Brain microvascular endothelial cell (primary cell): ENCODE data around the gene KCNJ12.

ENCODE experiments used
- DNase-seq: peaks from one replicate; pipeline ENCODE4 v3.0.0-alpha.2; 2020
- H3K27ac ChIP-seq: fragments of 250-450 bp; sonication (Bioruptor Pico); 2 replicates; pipeline ENCODE4 v1.5.1; 2020; ENCODE audit warnings: mild to moderate bottlenecking, moderate library complexity
- H3K27me3 ChIP-seq: fragments of 250-450 bp; sonication (Bioruptor Pico); replicated peaks from 2 replicates; pipeline ENCODE4 v1.5.1; 2020; ENCODE audit warnings: mild to moderate bottlenecking
- H3K36me3 ChIP-seq: fragments of 250-450 bp; sonication (Bioruptor Pico); replicated peaks from 2 replicates; pipeline ENCODE4 v1.5.1; 2020; ENCODE audit warnings: mild to moderate bottlenecking
- H3K4me3 ChIP-seq: 2 replicates; pipeline ENCODE4 v1.5.1; 2011; ENCODE audit warnings: low read depth, mild to moderate bottlenecking, control low read depth, low read length, moderate library complexity
- in situ Hi-C: cut with HindIII; loops from 2 replicates; pipeline ENCODE4 v1.10.0; 2017; ENCODE audit warnings: low sequenced_read_pairs, low pct_ligation_motif_present
- TF ChIP-seq, protein P1 (sequence below): IDR thresholded peaks from 2 replicates; pipeline ENCODE4 v1.5.1; 2011; ENCODE audit warnings: low read depth, mild to moderate bottlenecking, moderate library complexity, low read length, control low read depth, inconsistent platforms; ENCODE audit errors: missing control alignments

Gene KCNJ12

DNA sequence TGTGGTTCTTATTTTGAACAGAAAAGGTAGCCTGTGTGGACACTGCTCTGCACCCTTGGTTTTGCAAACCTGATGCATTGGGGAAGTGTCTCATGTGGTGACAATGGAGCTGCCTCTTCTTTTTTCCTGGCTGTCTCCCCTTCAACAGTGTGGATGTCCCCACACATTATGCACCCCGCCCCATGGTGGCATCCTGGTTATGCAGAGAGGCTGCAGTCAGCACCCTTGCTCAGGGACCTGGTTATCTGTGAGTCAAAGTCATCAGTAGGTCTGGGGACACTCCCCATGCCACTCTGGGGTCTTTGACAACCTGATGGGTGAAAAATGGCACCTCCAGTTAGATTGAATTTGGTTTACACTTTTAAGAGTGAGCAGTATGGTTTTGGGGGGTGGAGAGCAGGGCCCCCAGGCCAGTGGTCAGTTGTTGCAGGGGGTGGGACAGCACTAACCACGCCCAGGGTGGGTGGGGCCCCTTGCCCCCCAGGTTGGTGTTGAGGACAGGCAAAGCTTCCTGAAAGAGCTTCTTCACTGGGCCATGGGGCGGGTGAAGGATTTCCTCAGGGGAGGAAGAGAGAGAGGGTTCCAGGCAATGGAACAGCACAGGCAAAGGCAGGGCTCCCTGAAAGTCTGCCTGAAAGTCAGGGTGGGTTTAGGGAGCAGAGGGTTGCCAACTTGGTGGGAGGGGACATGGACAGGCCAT is 24.6 kb upstream of the KCNJ12 start:
- Histone ChIP-seq H3K27ac (no peak overlapping the region), H3K4me3 (no peak overlapping the region), H3K27me3 (no peaks in the 10 kb centered on the region), H3K36me3 (no peaks in the 10 kb centered on the region)
- TF ChIP-seq, protein P1, sequence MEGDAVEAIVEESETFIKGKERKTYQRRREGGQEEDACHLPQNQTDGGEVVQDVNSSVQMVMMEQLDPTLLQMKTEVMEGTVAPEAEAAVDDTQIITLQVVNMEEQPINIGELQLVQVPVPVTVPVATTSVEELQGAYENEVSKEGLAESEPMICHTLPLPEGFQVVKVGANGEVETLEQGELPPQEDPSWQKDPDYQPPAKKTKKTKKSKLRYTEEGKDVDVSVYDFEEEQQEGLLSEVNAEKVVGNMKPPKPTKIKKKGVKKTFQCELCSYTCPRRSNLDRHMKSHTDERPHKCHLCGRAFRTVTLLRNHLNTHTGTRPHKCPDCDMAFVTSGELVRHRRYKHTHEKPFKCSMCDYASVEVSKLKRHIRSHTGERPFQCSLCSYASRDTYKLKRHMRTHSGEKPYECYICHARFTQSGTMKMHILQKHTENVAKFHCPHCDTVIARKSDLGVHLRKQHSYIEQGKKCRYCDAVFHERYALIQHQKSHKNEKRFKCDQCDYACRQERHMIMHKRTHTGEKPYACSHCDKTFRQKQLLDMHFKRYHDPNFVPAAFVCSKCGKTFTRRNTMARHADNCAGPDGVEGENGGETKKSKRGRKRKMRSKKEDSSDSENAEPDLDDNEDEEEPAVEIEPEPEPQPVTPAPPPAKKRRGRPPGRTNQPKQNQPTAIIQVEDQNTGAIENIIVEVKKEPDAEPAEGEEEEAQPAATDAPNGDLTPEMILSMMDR, result no peak
- DNase-seq, result no peak
- in situ Hi-C loops, result no loop called here

DNA sequence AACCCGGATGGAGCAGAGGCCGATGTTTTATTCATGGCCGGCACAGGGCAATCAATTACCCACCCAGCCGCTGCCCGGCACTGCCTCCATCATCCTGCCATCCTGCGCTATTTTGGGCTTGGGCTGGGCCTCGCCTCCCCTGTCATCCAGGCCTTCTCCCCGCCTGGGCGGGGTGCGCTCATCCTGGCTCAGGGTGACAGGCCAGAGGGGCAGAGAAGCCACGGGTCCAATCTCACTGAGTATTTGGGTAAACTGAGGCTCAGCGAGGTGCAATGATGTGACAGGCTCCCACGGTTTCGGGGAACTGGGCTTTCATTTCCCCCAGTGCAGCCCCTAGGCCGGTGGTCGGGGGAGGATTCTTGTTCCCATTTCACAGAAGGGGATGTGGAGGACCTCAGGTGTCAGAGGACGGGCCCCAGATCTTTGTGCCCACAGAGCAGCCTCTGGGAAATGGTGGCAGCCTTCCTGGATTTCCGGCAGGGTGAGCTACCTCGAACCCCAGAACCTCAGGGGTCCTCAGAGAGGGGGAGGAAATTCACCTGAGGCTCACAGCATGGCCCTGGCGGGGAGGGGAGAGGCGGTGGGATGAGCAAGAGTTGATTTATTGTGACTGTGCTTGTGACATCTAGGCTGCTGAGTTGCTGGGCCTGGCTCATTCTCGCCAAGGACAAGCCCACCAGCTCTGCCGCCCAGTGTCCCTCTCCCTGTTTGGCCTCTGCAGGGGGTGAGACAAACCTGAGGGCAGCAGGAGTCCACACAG is 23.8 kb upstream of the KCNJ12 start:
- Histone ChIP-seq H3K27ac (no peak overlapping the region), H3K4me3 (no peak overlapping the region), H3K36me3 (no peaks in the 10 kb centered on the region), H3K27me3 (no peaks in the 10 kb centered on the region)
- TF ChIP-seq, protein P1, result no peak
- in situ Hi-C loops, result no loop called here
- no peak for DNase-seq

DNA sequence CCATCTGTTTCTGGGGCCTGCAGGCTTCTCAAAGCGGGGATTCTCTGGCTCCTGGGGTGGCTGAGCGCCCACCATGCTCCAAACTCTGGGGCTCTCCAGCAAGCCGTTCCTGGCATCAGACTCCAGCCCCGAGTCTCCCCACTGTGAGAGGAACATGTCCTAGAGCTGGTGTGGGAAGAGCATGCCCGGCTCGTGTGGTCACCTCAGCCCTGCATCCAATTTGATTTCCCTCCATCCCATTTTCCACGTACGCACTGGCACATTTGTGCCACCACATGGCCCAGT is 23.2 kb upstream of the KCNJ12 start:
- no peak overlapping the region for H3K27ac ChIP-seq
- H3K27me3 ChIP-seq, result no peaks in the 10 kb centered on the region
- in situ Hi-C loops, result no loop called here
- H3K36me3 ChIP-seq, result no peaks in the 10 kb centered on the region
- DNase-seq, result no peak
- TF ChIP-seq, protein P1, result no peak
- no peak overlapping the region for H3K4me3 ChIP-seq

DNA sequence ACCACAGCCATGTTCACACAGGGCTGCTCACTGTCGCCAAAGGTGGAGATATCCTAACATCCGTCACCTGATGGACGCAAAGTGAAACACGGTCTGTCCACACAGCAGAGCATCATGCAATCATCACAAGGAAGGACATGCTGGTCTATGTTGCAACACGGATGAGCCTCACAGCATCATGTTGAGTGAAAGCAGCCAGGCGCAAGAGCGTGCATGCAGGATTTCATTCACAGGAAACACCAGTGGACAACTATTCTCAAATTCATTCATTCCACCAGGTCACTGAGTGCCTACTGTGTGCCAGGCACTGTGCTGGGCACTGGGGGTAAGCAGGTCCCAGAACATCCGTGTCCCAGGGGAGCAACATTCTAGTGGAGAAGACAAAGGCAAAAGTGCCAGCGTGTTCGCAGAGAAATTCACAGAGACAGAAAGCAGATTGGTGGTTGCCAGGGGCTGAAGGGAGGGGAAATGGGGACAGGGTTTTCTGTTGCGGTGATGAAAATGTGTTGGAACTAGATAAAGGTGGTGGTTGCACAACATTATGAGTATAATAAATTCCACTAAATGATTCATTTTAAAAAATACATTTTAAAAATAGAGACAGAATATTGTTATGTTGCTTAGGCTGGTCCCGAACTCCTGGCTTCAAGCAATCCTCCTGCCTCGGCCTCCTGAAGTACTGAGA is 22.7 kb upstream of the KCNJ12 start:
- TF ChIP-seq, protein P1, result no peak
- no peak for DNase-seq
- H3K4me3 ChIP-seq, result no peak overlapping the region
- in situ Hi-C loops, result no loop called here
- H3K36me3 ChIP-seq, result no peaks in the 10 kb centered on the region
- H3K27ac ChIP-seq, result no peak overlapping the region
- no peaks in the 10 kb centered on the region for H3K27me3 ChIP-seq

DNA sequence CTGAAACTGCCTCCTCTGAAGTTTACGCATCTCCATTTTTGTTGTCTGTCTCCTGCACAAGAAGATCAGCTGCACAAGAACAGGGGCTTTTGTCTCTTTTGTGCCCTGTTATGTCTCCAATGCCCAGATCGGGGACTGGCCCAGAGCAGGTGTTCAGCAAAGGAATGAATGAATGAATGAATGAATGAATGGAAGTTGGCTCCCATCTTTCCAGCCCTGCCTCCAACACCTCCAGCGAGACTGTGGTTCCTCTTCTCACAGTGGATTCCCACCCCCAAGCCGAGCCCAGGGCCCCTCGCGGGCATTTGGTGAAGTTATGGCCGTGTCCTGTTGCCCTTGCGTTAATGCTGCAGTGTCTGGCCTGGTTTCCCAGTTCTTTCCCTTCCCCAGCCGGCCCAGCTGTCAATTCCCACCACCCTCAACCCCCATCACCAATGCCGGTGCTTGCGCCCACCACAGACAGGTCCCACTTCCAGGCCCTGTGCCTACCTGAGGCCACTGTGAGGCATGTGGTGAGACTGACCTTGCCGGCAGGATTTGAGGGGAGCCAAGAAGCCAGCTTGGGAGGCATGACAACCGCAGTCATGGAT is 21.3 kb upstream of the KCNJ12 start:
- no peak for DNase-seq
- no peaks in the 10 kb centered on the region for H3K27me3 ChIP-seq
- in situ Hi-C loops, result no loop called here
- H3K4me3 ChIP-seq, result no peak overlapping the region
- TF ChIP-seq, protein P1, result no peak
- no peak overlapping the region for H3K27ac ChIP-seq
- no peaks in the 10 kb centered on the region for H3K36me3 ChIP-seq
